Left lung (tissue), 10 donors: ENCODE results near the gene PCBP3. TPM values are rescaled to one million over a fixed set of nuclear protein-coding genes. Genes with fewer than 3 reads are reported as not detected.

Source experiments
- ATAC-seq: fragments of 200-7000 bp; cut with Tn5 transposase; one replicate; pipeline ENCODE4 v1.9.1; 2020; ENCODE audit warnings: moderate library complexity
- DNase-seq, 4 donors: peaks; one replicate each; pipeline ENCODE4 v3.0.0-alpha.2; 2013 to 2020
- H3K27ac ChIP-seq, 2 donors: fragments of 200-600 bp; sonication (generic) in 1 of 2; one replicate each; pipeline versions ENCODE4 v1.5.0 to v1.8.0; 2020 to 2021
- H3K27me3 ChIP-seq, 2 donors: fragments of 200-600 bp; sonication (generic) in 1 of 2; one replicate each; pipeline versions ENCODE4 v1.5.0 to v1.8.0; 2020 to 2021
- H3K36me3 ChIP-seq, 2 donors: fragments of 200-600 bp; sonication (generic) in 1 of 2; one replicate each; pipeline versions ENCODE4 v1.5.0 to v1.8.0; 2020 to 2021
- H3K4me1 ChIP-seq, 2 donors: fragments of 200-600 bp; one replicate each; pipeline ENCODE4 v1.8.0; 2021
- H3K4me3 ChIP-seq, 2 donors: fragments of 200-600 bp; sonication (generic) in 1 of 2; one replicate each; pipeline versions ENCODE4 v1.5.0 to v1.8.0; 2020 to 2021; ENCODE audit warnings: mild to moderate bottlenecking in 1 of 2
- H3K9me3 ChIP-seq, 2 donors: fragments of 200-600 bp; sonication (generic) in 1 of 2; one replicate each; pipeline versions ENCODE4 v1.5.0 to v1.8.0; 2020 to 2021
- CTCF ChIP-seq, 2 donors: fragments of 200-600 bp; sonication (generic) in 1 of 2; IDR thresholded peaks; one replicate each; pipeline versions ENCODE4 v1.5.0 to v1.8.0; 2021; ENCODE audit warnings: antibody characterized with exemption in 2 of 2
- intact Hi-C, 2 donors: fragments of 100-400 bp; cut with DNase I; formaldehyde crosslinking; loops; one replicate each; pipeline versions ENCODE4 v1.11.2 to v1.14.2; 2022
- polyA plus RNA-seq, 6 donors: library from polyadenylated mRNA; unstranded; fragments of 120-200 nt; gene quantifications; one replicate each; pipeline ENCODE4 v1.2.1, GENCODE V29; 2013; ENCODE audit not compliant: insufficient read length in 6 of 6
- total RNA-seq, 2 donors: library from RNA; stranded (reverse); fragmentation: NEBNext Ultra II Directional; extraction: Animal tissue kit (Norgen Biotek cat#: 25700); gene quantifications; one replicate each; pipeline ENCODE4 v1.2.1, GENCODE V29; 2021
- donor health status: DM: no; HTN: yes; CAD: no.
- donor health status: DM: no; HTN: no; CAD: no.

The PCBP3 gene
- total and polyA plus RNA-seq, 8 donors: 2.1 to 13.8 (median 3.0) TPM

DNA sequence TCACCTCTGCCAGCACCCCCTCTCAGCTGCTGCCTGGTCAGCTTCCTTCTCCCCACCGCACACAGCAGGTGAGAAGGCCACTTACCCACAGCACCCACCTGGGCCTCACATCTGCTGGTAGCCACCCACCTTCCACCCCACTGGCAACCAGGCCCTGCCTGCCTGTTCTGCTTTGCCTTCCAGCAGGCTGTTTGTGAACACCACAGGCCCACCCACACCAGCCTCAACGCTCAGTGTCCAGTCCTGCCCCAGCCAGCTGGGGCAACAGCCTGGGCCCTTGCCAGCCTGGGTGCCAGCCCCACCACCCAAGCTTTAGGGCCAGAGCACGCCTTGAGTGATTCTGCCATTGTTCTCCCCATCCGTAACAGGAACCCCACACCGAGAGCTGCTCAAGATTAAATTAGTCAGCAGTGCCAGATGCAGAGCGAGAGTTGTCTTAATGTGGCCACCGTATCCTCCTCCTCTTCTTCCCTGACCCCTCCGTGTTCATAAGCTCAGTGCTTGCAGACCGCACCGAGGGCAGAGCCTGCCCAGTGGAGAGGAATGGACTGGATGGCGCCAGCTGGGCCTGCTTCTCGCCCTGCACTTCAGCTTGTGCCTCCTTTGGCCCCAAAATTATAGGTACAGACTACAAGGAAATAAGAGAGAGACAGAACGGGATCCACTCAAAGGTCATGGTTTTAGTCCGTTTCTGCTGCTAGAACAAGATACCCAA is 217.8 kb downstream of the PCBP3 start:
- DNase-seq: no peak
- H3K9me3 ChIP-seq: no peaks in the 10 kb centered on the region
- no peak overlapping the region for H3K4me3 ChIP-seq
- ATAC-seq: no peak
- H3K36me3 ChIP-seq: no peaks in the 10 kb centered on the region
- H3K27ac ChIP-seq: no peak overlapping the region
- intact Hi-C loops: no loop called here
- H3K27me3 ChIP-seq: peaks cover 0 to 9% of the 10 kb centered on the region in 2 donors
- no peaks in the 10 kb centered on the region for H3K4me1 ChIP-seq
- no peak for TF ChIP-seq CTCF (IDR thresholded peaks at IDR 0.05)

DNA sequence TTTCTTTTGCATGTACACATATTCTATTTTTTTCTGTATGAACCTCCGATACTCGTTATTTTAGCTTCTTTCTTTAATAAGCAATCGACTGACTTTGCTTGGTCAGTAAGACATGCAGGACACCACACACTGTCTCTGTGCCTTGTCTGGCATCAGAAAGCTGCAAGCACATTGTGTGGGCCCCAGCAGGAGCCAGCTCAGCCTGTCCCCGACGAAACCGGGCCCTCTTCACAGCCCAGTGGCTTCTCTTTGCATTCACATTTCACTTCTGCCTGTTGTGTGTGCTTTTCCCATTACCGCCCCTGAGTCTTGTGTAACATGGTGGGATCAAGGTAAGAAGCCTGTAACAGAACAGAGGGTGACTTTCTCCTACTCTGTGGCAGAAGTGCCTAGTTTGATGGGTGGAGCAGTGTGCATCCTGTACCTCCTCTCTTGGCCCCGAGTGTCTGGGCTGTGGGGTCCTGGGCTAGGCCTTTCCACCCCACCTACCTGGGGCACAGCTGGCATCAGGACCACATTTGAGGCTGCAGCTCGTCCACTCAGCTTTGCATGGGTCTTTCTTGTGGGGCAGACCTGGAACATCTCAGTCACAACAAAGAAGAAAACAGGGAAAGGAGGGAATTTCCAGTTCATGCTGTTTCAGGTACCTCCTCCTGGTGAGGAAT is 219.2 kb downstream of the PCBP3 start:
- no peak for TF ChIP-seq CTCF (IDR thresholded peaks at IDR 0.05)
- ATAC-seq: no peak
- intact Hi-C loops: no loop called here
- DNase-seq: no peak
- Histone ChIP-seq H3K9me3 (no peaks in the 10 kb centered on the region), H3K36me3 (no peaks in the 10 kb centered on the region), H3K4me3 (no peak overlapping the region), H3K27ac (no peak overlapping the region), H3K4me1 (no peaks in the 10 kb centered on the region), H3K27me3 (peaks cover 0 to 10% of the 10 kb centered on the region in 2 donors)

DNA sequence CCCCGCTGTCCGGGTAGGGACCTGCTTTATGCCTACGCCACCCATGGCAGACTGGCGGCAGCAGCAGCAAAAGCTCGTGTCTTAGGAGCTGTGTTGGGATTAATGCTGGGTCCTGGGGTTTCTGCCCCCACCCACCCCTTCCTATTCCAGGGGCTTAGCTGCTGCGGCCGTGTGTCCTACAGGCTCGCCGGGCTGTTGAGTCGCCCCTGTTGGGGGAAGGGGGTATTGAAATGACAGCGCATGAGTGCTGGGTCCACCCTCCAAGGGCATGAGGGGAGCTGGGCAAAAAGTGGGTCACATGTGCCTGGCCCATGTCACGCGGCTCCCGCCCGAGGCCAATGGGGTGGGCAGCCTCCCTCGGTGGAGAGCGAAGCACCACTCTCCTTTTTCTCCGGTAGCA is 219.7 kb downstream of the PCBP3 start:
- Histone ChIP-seq H3K4me1 (no peaks in the 10 kb centered on the region), H3K27ac (no peak overlapping the region), H3K27me3 (peaks cover 0 to 14% of the 10 kb centered on the region in 2 donors), H3K9me3 (no peaks in the 10 kb centered on the region), H3K4me3 (no peak overlapping the region), H3K36me3 (no peaks in the 10 kb centered on the region)
- TF ChIP-seq CTCF (IDR thresholded peaks at IDR 0.05): no peak
- DNase-seq (peak in 1 of 4 donors; percentile 64), ATAC-seq (no peak)
- intact Hi-C loops: no loop called here

DNA sequence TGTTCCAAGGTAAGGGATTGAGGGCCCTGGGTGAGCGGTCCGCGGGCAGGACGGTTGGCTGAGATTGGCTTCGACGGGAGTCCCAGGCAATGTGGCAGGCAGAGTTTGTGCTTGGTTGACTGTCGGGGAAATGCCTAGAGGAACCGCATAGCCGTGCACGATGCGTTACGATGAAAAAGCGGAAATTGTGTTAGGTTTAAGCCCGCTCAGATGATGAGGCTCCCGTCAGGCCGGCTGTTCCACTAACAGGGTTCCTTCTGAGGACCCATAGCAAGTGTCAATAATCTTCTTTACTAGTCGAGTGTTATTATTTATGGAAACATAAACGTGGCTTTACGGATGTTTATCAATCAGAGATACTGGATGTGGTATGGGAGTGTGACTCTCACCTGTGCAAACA is 220.2 kb downstream of the PCBP3 start:
- DNase-seq: no peak
- TF ChIP-seq CTCF (IDR thresholded peaks at IDR 0.05): no peak
- Histone ChIP-seq H3K27ac (no peak overlapping the region), H3K4me3 (no peak overlapping the region), H3K27me3 (peaks cover 0 to 14% of the 10 kb centered on the region in 2 donors), H3K36me3 (no peaks in the 10 kb centered on the region), H3K9me3 (no peaks in the 10 kb centered on the region), H3K4me1 (no peaks in the 10 kb centered on the region)
- ATAC-seq: no peak
- intact Hi-C loops: no loop called here

DNA sequence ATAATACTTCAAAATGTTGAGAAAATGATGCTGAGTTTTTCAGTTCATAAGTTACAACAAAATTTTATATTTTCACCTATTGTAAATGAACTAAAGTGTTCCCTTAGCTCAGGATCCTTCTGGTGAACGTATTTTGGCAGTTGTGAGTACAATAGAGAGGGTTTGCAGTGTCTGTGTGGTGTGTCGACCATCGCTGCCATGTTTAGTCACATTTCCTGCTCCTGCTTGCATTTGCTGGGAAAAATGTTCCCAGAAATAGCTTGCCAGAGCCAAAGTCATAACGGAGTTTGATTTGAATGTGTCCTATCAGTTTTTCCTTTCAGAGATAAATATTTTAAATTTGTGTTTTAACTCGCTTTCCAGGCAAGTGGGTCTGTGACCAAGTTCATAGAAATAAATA is 220.9 kb downstream of the PCBP3 start:
- intact Hi-C loops: no loop called here
- Histone ChIP-seq H3K27ac (no peak overlapping the region), H3K27me3 (peaks cover 0 to 14% of the 10 kb centered on the region in 2 donors), H3K36me3 (no peaks in the 10 kb centered on the region), H3K9me3 (no peaks in the 10 kb centered on the region), H3K4me1 (no peaks in the 10 kb centered on the region), H3K4me3 (no peak overlapping the region)
- DNase-seq (no peak), ATAC-seq (no peak)
- no peak for TF ChIP-seq CTCF (IDR thresholded peaks at IDR 0.05)
